ENCODE measurements around the gene PPP1R10.
"Not testable (repeated sequence)": the region's sequence is repeated elsewhere in the genome, so short reads cannot be mapped to it uniquely, and the experiment has no call there.

The PPP1R10 gene

DNA sequence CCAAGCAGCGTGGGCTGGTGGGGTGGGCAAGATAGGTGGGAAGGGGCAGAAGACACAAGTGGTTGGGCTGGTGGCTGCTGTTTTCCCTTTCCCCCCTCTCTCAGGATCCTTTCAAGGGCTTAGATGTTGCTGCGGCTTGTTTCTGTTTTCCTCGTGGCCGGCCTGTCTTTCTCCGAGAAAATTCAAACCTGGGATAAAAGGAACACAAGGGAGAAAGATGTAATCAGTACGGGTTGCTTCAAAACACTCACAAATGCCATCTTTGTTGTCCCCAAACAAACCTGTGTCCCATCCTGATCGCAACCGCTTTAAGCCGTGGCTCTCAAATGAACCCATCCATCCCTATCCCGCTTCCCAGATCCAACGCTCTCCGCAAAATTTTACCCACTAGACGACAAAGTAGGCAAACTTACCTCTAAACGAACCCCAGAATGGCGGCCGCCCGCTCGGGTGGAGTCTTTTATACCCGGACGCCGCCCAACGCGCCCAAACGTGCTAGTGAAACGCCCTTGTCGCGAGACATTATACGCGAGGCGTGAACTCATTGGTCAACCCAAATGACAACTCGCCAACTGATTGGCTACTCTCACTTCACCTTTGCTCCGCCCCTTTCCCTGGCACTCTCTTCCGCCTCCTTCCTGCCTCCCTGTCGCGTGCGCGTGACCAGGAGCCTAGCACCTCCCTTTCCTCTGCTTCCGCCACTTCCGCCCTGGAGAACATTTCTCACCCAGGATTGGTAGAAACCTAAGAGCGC lies at the start of gene PPP1R10:
Gene PPP1R10, minus strand, starts transcription at position 433 of the 754 bp plus-strand sequence. CDS start 7,299 bp downstream, outside the sequence.
- H3K4me3 ChIP-seq (ENCODE audit: low read length), result peak within 1 kb of the TSS; percentile 100
- no peak for TF ChIP-seq CTCF (conservative IDR thresholded peaks at IDR 0.05; ENCODE audit: low read depth, low read length)
- peak; percentile 100 for DNase-seq (ENCODE audit: low read depth)

GRCh38 chr6:30666300-30666699 lies 49.3 kb upstream of the PPP1R10 start:
- DNase-seq (ENCODE audit: low read depth); H3K4me3 ChIP-seq (ENCODE audit: low read length): not testable (repeated sequence)

- TF ChIP-seq CTCF (conservative IDR thresholded peaks at IDR 0.05; ENCODE audit: low read depth, low read length), result no peak
- no peak overlapping the region for H3K4me3 ChIP-seq (ENCODE audit: low read length)
- DNase-seq (ENCODE audit: low read depth), result no peak
Measured at GRCh38 chr6:30664994-30665767, 48.1 kb upstream of the PPP1R10 start.

DNA sequence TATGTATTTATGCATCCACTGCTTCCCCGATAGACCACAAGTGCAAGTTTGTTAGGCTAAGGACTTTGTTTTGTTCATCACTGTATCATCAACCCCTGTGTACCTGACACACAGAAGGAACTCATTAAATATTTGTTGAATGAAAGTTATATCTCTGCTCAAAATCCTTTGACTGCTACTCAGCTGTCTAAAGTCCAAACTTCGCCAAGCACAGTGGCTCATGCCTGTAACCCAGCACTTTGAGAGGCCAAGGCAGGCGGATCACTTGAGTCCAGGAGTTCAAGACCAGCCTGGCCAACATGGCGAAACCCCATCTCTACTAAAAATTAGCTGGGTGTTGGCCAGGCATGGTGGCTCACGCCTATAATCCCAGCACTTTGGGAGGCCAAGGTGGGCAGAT lies 40.9 kb upstream of the PPP1R10 start:
- DNase-seq (ENCODE audit: low read depth); H3K4me3 ChIP-seq (ENCODE audit: low read length): not testable (repeated sequence)

GRCh38 chr6:30657454-30657853 lies 40.4 kb upstream of the PPP1R10 start:
- DNase-seq (ENCODE audit: low read depth), result no peak
- no peak for TF ChIP-seq CTCF (conservative IDR thresholded peaks at IDR 0.05; ENCODE audit: low read depth, low read length)
- no peak overlapping the region for H3K4me3 ChIP-seq (ENCODE audit: low read length)

- TF ChIP-seq CTCF (conservative IDR thresholded peaks at IDR 0.05; ENCODE audit: low read depth, low read length), result no peak
- DNase-seq (ENCODE audit: low read depth), result no peak
- no peak overlapping the region for H3K4me3 ChIP-seq (ENCODE audit: low read length)
Measured at GRCh38 chr6:30656513-30656912, 39.5 kb upstream of the PPP1R10 start.

DNA sequence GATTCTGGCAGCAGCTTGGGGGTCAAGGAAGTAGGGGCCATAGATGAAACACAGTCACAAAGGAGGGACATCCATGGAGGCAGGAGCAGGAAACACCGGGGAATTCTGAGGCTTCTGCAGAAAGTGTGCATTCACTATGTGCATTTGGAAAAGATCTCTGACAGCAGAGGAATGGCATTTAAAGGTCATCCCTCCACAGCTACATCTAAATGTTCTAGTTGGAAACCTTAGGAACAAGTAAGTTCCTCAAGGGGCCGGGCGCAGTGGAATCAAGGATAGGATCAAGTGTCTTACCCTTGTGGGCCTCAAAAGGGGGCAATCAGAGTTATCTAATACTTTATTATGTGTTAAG lies 38.7 kb upstream of the PPP1R10 start:
- no peak for DNase-seq (ENCODE audit: low read depth)
- TF ChIP-seq CTCF (conservative IDR thresholded peaks at IDR 0.05; ENCODE audit: low read depth, low read length), result no peak
- H3K4me3 ChIP-seq (ENCODE audit: low read length), result no peak overlapping the region
